ENCODE results near the gene TRIP12.

TRIP12 gene

DNA sequence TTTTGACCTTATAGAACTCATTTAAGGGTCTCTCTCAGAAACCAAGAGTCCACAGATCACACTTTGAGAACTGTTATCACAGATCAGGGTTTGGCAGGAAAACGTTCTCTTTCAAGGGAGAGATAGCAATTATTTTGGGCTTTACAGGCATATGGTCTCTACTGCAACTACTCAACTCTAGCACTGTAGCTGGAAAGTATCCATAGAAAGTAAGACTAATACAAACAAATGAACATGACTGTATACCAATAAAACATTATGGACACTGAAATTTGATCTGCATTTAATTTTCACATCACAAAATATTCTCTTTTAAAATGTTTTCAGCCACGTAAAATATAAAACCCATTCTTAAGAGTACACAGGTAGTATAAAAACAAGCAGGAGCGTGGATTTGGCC is 100.5 kb downstream of the TRIP12 start:
- POLR2A ChIA-PET: no interaction called here
- no peak for TF ChIP-seq CTCF (IDR thresholded peaks at IDR 0.05; ENCODE audit: insufficient read depth, low read length, missing control alignments)
- CTCF ChIA-PET: interaction anchor here (3.0 kb wide), 1 partner anchor 20 kb away, joined by 10 read pairs; no protein-coding TSS in a partner anchor
- DNase-seq (ENCODE audit: low read depth, low spot score): no peak
- H3K4me3 ChIP-seq (ENCODE audit: low read depth, low read length): no peak overlapping the region

DNA sequence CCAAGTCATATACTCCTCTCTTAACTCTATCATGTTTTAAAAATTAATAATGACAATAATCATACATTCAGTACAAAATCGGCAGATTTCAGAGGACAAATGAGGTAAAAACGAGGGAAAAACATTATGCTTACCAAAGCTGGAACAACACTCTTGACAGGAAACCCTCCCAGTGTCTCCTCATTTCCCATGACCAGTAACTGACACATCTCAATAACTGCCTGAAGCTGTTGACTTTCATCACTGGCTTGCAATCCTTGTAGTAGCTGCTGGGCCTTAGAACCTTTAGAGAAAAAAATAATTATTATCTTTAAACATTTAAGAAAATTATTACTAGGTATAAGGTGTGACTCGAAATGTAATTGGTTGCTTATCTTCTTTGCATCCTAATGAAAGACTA is 103.6 kb downstream of the TRIP12 start:
- ChIA-PET POLR2A (no interaction called here), CTCF (interaction anchor here (1.5 to 2.1 kb wide), 2 partner anchors 17 to 34 kb away, joined by 6 to 10 read pairs; no protein-coding TSS in a partner anchor)
- no peak for DNase-seq (ENCODE audit: low read depth, low spot score)
- no peak overlapping the region for H3K4me3 ChIP-seq (ENCODE audit: low read depth, low read length)
- no peak for TF ChIP-seq CTCF (IDR thresholded peaks at IDR 0.05; ENCODE audit: insufficient read depth, low read length, missing control alignments)

- DNase-seq (ENCODE audit: low read depth, low spot score): peak; percentile 14
- ChIA-PET CTCF (interaction anchor here (1.1 to 8.1 kb wide), 5 partner anchors 10 to 35 kb away, joined by 3 to 71 read pairs (median 6); no protein-coding TSS in a partner anchor), POLR2A (interaction anchor here (1.2 kb wide), 1 partner anchor 13 kb away, joined by 3 read pairs; no protein-coding TSS in a partner anchor)
These were observed 106.0 kb downstream of the TRIP12 start for GRCh38 chr2:229815858-229816257.

GRCh38 chr2:229815342-229815741 is 106.5 kb downstream of the TRIP12 start:
- no peak for TF ChIP-seq CTCF (IDR thresholded peaks at IDR 0.05; ENCODE audit: insufficient read depth, low read length, missing control alignments)
- POLR2A ChIA-PET: interaction anchor here (1.2 kb wide), 1 partner anchor 14 kb away, joined by 3 read pairs; no protein-coding TSS in a partner anchor
- DNase-seq (ENCODE audit: low read depth, low spot score): no peak
- CTCF ChIA-PET: interaction anchor here (1.1 to 8.1 kb wide), 4 partner anchors 11 to 35 kb away, joined by 3 to 71 read pairs (median 7); no protein-coding TSS in a partner anchor
- no peak overlapping the region for H3K4me3 ChIP-seq (ENCODE audit: low read depth, low read length)

More at GRCh38 chr2:229815858-229816257, 106.0 kb downstream of the TRIP12 start:
- H3K4me3 ChIP-seq (ENCODE audit: low read depth, low read length): no peak overlapping the region
- no peak for TF ChIP-seq CTCF (IDR thresholded peaks at IDR 0.05; ENCODE audit: insufficient read depth, low read length, missing control alignments)

- no peak overlapping the region for H3K4me3 ChIP-seq (ENCODE audit: low read depth, low read length)
- ChIA-PET CTCF (interaction anchor here (0.6 to 8.1 kb wide), 3 partner anchors 8 to 31 kb away, joined by 3 to 71 read pairs (median 3); no protein-coding TSS in a partner anchor), POLR2A (no interaction called here)
- no peak for DNase-seq (ENCODE audit: low read depth, low spot score)
- no peak for TF ChIP-seq CTCF (IDR thresholded peaks at IDR 0.05; ENCODE audit: insufficient read depth, low read length, missing control alignments)
These were observed 111.0 kb downstream of the TRIP12 start for GRCh38 chr2:229810786-229811185.

DNA sequence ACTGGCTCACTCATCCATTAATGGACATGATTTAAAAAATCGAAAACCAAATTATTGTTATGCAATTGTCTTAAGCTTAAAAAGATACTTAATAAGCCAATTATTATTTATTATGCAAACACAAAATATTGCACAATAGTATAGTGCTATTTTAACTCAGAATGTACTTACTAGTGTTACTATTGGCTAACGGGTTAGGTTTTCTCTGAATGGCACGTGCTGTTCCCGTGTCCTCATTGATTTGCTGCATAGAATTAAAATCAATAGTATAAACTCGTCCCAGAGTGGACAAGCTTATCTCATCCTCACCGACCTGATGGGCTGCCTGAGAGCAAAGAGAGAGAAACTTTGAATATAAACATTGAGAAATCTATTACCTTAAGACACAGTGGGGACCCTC is 116.2 kb downstream of the TRIP12 start:
- ChIA-PET CTCF (interaction anchor here (0.6 to 2.1 kb wide), 3 partner anchors 23 to 25 kb away, joined by 3 to 4 read pairs (median 4); no protein-coding TSS in a partner anchor), POLR2A (interaction anchor here (0.6 kb wide), 1 partner anchor 47 kb away, joined by 3 read pairs; no protein-coding TSS in a partner anchor)
- H3K4me3 ChIP-seq (ENCODE audit: low read depth, low read length): no peak overlapping the region
- DNase-seq (ENCODE audit: low read depth, low spot score): no peak
- TF ChIP-seq CTCF (IDR thresholded peaks at IDR 0.05; ENCODE audit: insufficient read depth, low read length, missing control alignments): no peak

All from AG04449 (cell line).